ENCODE measurements around the gene MCF2L. TPM values are rescaled to one million over a fixed set of nuclear protein-coding genes. Genes with fewer than 3 reads are reported as not detected.
A peak's percentile ranks its signal among the peaks of the same experiment; 100 is the strongest.

The MCF2L gene
- total RNA-seq, 1 donor from 2014 or later = 16.5 TPM

GRCh38 chr13:112975401-112975939 lies 6.5 kb downstream of the MCF2L start:
- TF ChIP-seq CTCF (IDR thresholded peaks at IDR 0.05; ENCODE audit: unreplicated experiment) = no peak
- peaks cover 17% of the 10 kb centered on the region for H3K4me1 Mint-ChIP-seq (ENCODE audit: unreplicated experiment)
- H3K27me3 Mint-ChIP-seq (ENCODE audit: unreplicated experiment) = peaks cover 13% of the 10 kb centered on the region
- DNase-seq (ENCODE audit: low spot score) = no peak
- H3K36me3 Mint-ChIP-seq (ENCODE audit: low read depth, unreplicated experiment) = peaks cover 2% of the 10 kb centered on the region
- H3K27ac Mint-ChIP-seq (ENCODE audit: unreplicated experiment) = no peak overlapping the region
- H3K4me3 Mint-ChIP-seq (ENCODE audit: unreplicated experiment) = no peak overlapping the region
- no peaks in the 10 kb centered on the region for H3K9me3 Mint-ChIP-seq (ENCODE audit: unreplicated experiment)

GRCh38 chr13:112976526-112976925 lies 7.5 kb downstream of the MCF2L start:
- TF ChIP-seq CTCF (IDR thresholded peaks at IDR 0.05; ENCODE audit: unreplicated experiment) = no peak
- Mint-ChIP-seq H3K27ac (ENCODE audit: unreplicated experiment) (no peak overlapping the region), H3K4me1 (ENCODE audit: unreplicated experiment) (peaks cover 17% of the 10 kb centered on the region), H3K27me3 (ENCODE audit: unreplicated experiment) (peaks cover 14% of the 10 kb centered on the region), H3K36me3 (ENCODE audit: low read depth, unreplicated experiment) (no peaks in the 10 kb centered on the region), H3K9me3 (ENCODE audit: unreplicated experiment) (no peaks in the 10 kb centered on the region), H3K4me3 (ENCODE audit: unreplicated experiment) (no peak overlapping the region)
- no peak for DNase-seq (ENCODE audit: low spot score)

- Mint-ChIP-seq H3K27ac (ENCODE audit: unreplicated experiment) (no peak overlapping the region), H3K36me3 (ENCODE audit: low read depth, unreplicated experiment) (no peaks in the 10 kb centered on the region), H3K27me3 (ENCODE audit: unreplicated experiment) (peaks cover 11% of the 10 kb centered on the region), H3K4me1 (ENCODE audit: unreplicated experiment) (peaks cover 17% of the 10 kb centered on the region), H3K4me3 (ENCODE audit: unreplicated experiment) (peak overlapping the region; percentile 51), H3K9me3 (ENCODE audit: unreplicated experiment) (no peaks in the 10 kb centered on the region)
- no peak for TF ChIP-seq CTCF (IDR thresholded peaks at IDR 0.05; ENCODE audit: unreplicated experiment)
- no peak for DNase-seq (ENCODE audit: low spot score)
Observed at GRCh38 chr13:112977091-112977490, 8.1 kb downstream of the MCF2L start.

- H3K9me3 Mint-ChIP-seq (ENCODE audit: unreplicated experiment) = no peaks in the 10 kb centered on the region
- peaks cover 17% of the 10 kb centered on the region for H3K4me1 Mint-ChIP-seq (ENCODE audit: unreplicated experiment)
- H3K27me3 Mint-ChIP-seq (ENCODE audit: unreplicated experiment) = peaks cover 10% of the 10 kb centered on the region
- no peak overlapping the region for H3K27ac Mint-ChIP-seq (ENCODE audit: unreplicated experiment)
- DNase-seq (ENCODE audit: low spot score) = no peak
- H3K36me3 Mint-ChIP-seq (ENCODE audit: low read depth, unreplicated experiment) = no peaks in the 10 kb centered on the region
- H3K4me3 Mint-ChIP-seq (ENCODE audit: unreplicated experiment) = no peak overlapping the region
- no peak for TF ChIP-seq CTCF (IDR thresholded peaks at IDR 0.05; ENCODE audit: unreplicated experiment)
Observed at GRCh38 chr13:112977525-112977924, 8.5 kb downstream of the MCF2L start.

- peaks cover 9% of the 10 kb centered on the region for H3K27me3 Mint-ChIP-seq (ENCODE audit: unreplicated experiment)
- peaks cover 17% of the 10 kb centered on the region for H3K4me1 Mint-ChIP-seq (ENCODE audit: unreplicated experiment)
- no peak for TF ChIP-seq CTCF (IDR thresholded peaks at IDR 0.05; ENCODE audit: unreplicated experiment)
- H3K27ac Mint-ChIP-seq (ENCODE audit: unreplicated experiment) = no peak overlapping the region
- no peaks in the 10 kb centered on the region for H3K36me3 Mint-ChIP-seq (ENCODE audit: low read depth, unreplicated experiment)
- no peak for DNase-seq (ENCODE audit: low spot score)
- H3K4me3 Mint-ChIP-seq (ENCODE audit: unreplicated experiment) = no peak overlapping the region
- H3K9me3 Mint-ChIP-seq (ENCODE audit: unreplicated experiment) = no peaks in the 10 kb centered on the region
Observed at GRCh38 chr13:112978561-112979405, 9.8 kb downstream of the MCF2L start.
